Kasumi-1 (cell line): Measurements from ENCODE around the gene R3HDM4.
"Not testable (repeated sequence)": the region's sequence is repeated elsewhere in the genome, so short reads cannot be mapped to it uniquely, and the experiment has no call there.

Experiments
- DNase-seq, 2 experiments: peaks; one replicate each; lab custom pipeline; 2025; lab: John Stamatoyannopoulos, UW

Gene R3HDM4

GRCh38 chr19:913080-913748, at the start of gene R3HDM4:
Gene R3HDM4 (minus strand): TSS chr19:913219. CDS start chr19:913157, 62 bp downstream.
- peak; percentile 28 to 44 for DNase-seq

GRCh38 chr19:961866-962620, 49.0 kb upstream of the R3HDM4 start:
- no peak for DNase-seq

GRCh38 chr19:960601-960938, 47.6 kb upstream of the R3HDM4 start:
- no peak for DNase-seq

- no peak for DNase-seq
These were observed 47.0 kb upstream of the R3HDM4 start for GRCh38 chr19:960020-960419.

- no peak for DNase-seq
These were observed 46.2 kb upstream of the R3HDM4 start for GRCh38 chr19:958967-959855.

- not testable (repeated sequence) for DNase-seq
These were observed 44.6 kb upstream of the R3HDM4 start for GRCh38 chr19:957578-957977.

GRCh38 chr19:956766-957440, 43.9 kb upstream of the R3HDM4 start:
- DNase-seq, result no peak

GRCh38 chr19:955803-956765, 43.1 kb upstream of the R3HDM4 start:
- no peak for DNase-seq

- DNase-seq, result no peak
These were observed 41.9 kb upstream of the R3HDM4 start for GRCh38 chr19:954672-955494.

- DNase-seq, result no peak
These were observed 41.3 kb upstream of the R3HDM4 start for GRCh38 chr19:954272-954671.

GRCh38 chr19:953445-954271, 40.6 kb upstream of the R3HDM4 start:
- DNase-seq, result no peak

GRCh38 chr19:952680-953444, 39.8 kb upstream of the R3HDM4 start:
- DNase-seq, result peak in 1 of 2 experiments; percentile 6

GRCh38 chr19:952049-952679, 39.1 kb upstream of the R3HDM4 start:
- DNase-seq, result no peak

GRCh38 chr19:950352-951066, 37.5 kb upstream of the R3HDM4 start:
- DNase-seq, result no peak

- no peak for DNase-seq
These were observed 36.0 kb upstream of the R3HDM4 start for GRCh38 chr19:948842-949496.

- DNase-seq, result peak; percentile 92
These were observed 34.9 kb upstream of the R3HDM4 start for GRCh38 chr19:947707-948539.
